ENCODE data around the gene RAE1.

DNA sequence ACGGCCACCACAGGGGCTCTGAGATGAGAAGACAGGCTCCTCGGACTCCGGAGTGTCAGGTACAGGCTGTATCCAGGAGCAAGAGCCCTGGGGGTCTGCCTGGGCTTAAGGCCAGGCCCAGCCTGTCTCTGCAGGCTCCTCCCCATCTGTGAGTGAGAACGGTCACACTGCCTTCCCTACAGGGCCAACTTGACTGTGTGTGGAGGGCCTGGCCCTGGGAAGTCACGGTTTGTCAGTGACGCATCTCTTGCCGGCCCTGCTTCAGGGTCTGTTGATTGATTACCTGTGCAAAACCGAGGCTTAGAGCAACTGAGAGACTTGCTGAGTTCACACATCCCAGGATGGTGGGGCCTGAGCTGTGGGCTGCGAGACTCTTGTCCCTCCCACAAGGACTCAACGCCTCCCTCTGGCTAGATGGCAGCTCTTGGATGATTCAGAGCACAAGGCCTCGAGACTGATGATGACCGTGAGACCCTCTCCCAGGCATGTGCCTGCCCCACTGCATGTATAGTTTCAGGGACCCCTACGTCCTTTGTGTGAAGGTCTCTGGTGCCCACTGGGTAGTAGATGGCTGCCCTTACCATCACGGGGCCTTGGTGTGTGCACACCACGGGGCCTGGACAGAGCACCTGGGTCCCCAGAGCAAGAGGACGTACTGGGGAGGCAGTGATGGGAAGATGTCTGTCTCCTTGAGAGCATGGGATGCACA is 46.1 kb downstream of the RAE1 start:
- TF ChIP-seq, protein P1, sequence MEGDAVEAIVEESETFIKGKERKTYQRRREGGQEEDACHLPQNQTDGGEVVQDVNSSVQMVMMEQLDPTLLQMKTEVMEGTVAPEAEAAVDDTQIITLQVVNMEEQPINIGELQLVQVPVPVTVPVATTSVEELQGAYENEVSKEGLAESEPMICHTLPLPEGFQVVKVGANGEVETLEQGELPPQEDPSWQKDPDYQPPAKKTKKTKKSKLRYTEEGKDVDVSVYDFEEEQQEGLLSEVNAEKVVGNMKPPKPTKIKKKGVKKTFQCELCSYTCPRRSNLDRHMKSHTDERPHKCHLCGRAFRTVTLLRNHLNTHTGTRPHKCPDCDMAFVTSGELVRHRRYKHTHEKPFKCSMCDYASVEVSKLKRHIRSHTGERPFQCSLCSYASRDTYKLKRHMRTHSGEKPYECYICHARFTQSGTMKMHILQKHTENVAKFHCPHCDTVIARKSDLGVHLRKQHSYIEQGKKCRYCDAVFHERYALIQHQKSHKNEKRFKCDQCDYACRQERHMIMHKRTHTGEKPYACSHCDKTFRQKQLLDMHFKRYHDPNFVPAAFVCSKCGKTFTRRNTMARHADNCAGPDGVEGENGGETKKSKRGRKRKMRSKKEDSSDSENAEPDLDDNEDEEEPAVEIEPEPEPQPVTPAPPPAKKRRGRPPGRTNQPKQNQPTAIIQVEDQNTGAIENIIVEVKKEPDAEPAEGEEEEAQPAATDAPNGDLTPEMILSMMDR (IDR thresholded peaks at IDR 0.05; ENCODE audit: low read length): no peak
- no peak for TF ChIP-seq EZH2 (optimal IDR thresholded peaks at IDR 0.05; ENCODE audit: low read depth, low read length)
- TF ChIP-seq EZH2phosphoT487 (IDR thresholded peaks at IDR 0.05; ENCODE audit: low read length): no peak

Data from MM.1S (cell line).